B cell (primary cell): ENCODE results near the gene CFAP119.

Experiments used
- CTCF ChIP-seq: fragments of 200-600 bp; IDR thresholded peaks from one replicate; pipeline ENCODE4 v1.8.0; 2022; ENCODE audit warnings: antibody characterized with exemption, mild to moderate bottlenecking
- EZH2 ChIP-seq: IDR thresholded peaks from 2 replicates; pipeline ENCODE4 v1.6.1; 2012; ENCODE audit warnings: borderline replicate concordance, low read depth, mild to moderate bottlenecking, moderate library complexity, low read length; ENCODE audit not compliant: insufficient read depth, poor library complexity, severe bottlenecking

DNA sequence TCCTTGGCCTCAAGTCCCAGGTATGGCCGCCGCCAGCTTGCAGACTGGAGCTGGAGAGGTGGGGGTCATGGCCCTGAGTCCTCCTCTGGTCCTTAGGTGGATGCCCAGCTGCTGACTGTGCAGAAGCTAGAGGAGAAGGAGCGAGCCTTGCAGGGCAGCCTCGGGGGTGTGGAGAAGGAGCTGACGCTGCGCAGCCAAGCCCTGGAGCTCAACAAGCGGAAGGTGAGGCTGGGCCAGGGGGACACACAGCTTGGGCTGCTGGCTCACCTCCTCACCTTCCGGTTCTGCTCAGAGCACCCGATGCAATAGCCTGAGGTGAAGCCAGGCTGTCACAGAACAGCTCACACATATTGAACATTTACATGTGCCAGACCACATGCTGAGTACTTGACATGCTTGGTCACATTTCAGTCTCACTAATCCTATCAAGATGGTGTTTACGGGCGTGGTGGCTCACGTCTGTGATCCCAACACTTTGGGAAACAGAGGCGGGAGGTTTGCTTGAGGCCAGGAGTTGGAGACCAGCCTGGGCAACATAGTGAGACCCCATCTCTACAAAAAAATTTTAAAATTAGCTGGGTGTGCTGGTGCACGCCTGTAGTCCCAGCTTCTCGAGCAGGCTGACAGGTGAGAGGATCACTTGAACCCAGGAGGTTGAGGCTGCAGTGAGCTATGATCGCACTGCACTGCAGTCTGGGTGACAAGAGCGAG lies 7.7 kb upstream of the CFAP119 start:
- no peak for TF ChIP-seq CTCF
- no peak for TF ChIP-seq EZH2
